ENCODE measurements around the gene EDAR. TPM values are rescaled to one million over a fixed set of nuclear protein-coding genes. Genes with fewer than 3 reads are reported as not detected.

The EDAR gene
- total and polyA plus RNA-seq, 8 donors: 0.93 to 1.1 TPM; not detected in 6

GRCh38 chr2:108967757-108968156, 21.3 kb downstream of the EDAR start:
- no peaks in the 10 kb centered on the region for H3K36me3 ChIP-seq
- H3K27ac ChIP-seq: no peak overlapping the region
- H3K27me3 ChIP-seq: no peaks in the 10 kb centered on the region
- WGBS, 5 donors: 77 to 93% (median 82%) methylated on average over 7 of the region's 7 CpGs
- no peak overlapping the region for H3K4me3 ChIP-seq
- TF ChIP-seq EP300 (IDR thresholded peaks at IDR 0.05): no peak
- peaks cover 0 to 12% (median 0%) of the 10 kb centered on the region in 4 donors for H3K4me1 ChIP-seq
- no peaks in the 10 kb centered on the region for H3K9me3 ChIP-seq
- intact Hi-C loops (cut with DNase I; ENCODE audit: low total_unique reads): no loop called here
- DNase-seq: no peak

GRCh38 chr2:108965540-108966289, 23.3 kb downstream of the EDAR start:
- intact Hi-C loops (cut with DNase I; ENCODE audit: low total_unique reads): no loop called here

GRCh38 chr2:108963057-108963456, 26.0 kb downstream of the EDAR start:
- intact Hi-C loops (cut with DNase I; ENCODE audit: low total_unique reads): no loop called here
- no peak overlapping the region for H3K4me3 ChIP-seq

More at GRCh38 chr2:108965540-108966289, 23.3 kb downstream of the EDAR start:
- no peak for DNase-seq
- no peak overlapping the region for H3K4me3 ChIP-seq
- WGBS, 5 donors: 39 to 75% (median 56%) methylated on average over 3 of the region's 3 CpGs
- no peak overlapping the region for H3K27ac ChIP-seq
- TF ChIP-seq EP300 (IDR thresholded peaks at IDR 0.05) (no peak), CTCF (IDR thresholded peaks at IDR 0.05) (no peak), POLR2A (IDR thresholded peaks at IDR 0.05) (no peak), POLR2AphosphoS5 (IDR thresholded peaks at IDR 0.05) (no peak)
- no peaks in the 10 kb centered on the region for H3K27me3 ChIP-seq
- H3K9me3 ChIP-seq: no peaks in the 10 kb centered on the region
- no peaks in the 10 kb centered on the region for H3K4me1 ChIP-seq
- no peaks in the 10 kb centered on the region for H3K36me3 ChIP-seq

GRCh38 chr2:108961796-108962195, 27.2 kb downstream of the EDAR start:
- WGBS, 5 donors: 91 to 98% (median 95%) methylated on average over 4 of the region's 4 CpGs
- H3K27me3 ChIP-seq: no peaks in the 10 kb centered on the region
- no peak overlapping the region for H3K27ac ChIP-seq
- no peak overlapping the region for H3K4me3 ChIP-seq
- no peaks in the 10 kb centered on the region for H3K9me3 ChIP-seq
- H3K36me3 ChIP-seq: no peaks in the 10 kb centered on the region
- intact Hi-C loops (cut with DNase I; ENCODE audit: low total_unique reads): no loop called here
- TF ChIP-seq POLR2A (IDR thresholded peaks at IDR 0.05) (no peak), EP300 (IDR thresholded peaks at IDR 0.05) (no peak), POLR2AphosphoS5 (IDR thresholded peaks at IDR 0.05) (no peak), CTCF (IDR thresholded peaks at IDR 0.05) (no peak)
- peaks cover 0 to 18% (median 12%) of the 10 kb centered on the region in 4 donors for H3K4me1 ChIP-seq
- no peak for DNase-seq

More at GRCh38 chr2:108963057-108963456, 26.0 kb downstream of the EDAR start:
- no peaks in the 10 kb centered on the region for H3K36me3 ChIP-seq
- H3K27me3 ChIP-seq: no peaks in the 10 kb centered on the region
- peaks cover 0 to 7% (median 3%) of the 10 kb centered on the region in 4 donors for H3K4me1 ChIP-seq
- 95 to 98% (median 96%) methylated on average over 8 of the region's 8 CpGs for WGBS, 5 donors
- no peaks in the 10 kb centered on the region for H3K9me3 ChIP-seq
- no peak for DNase-seq
- TF ChIP-seq POLR2AphosphoS5 (IDR thresholded peaks at IDR 0.05) (no peak), POLR2A (IDR thresholded peaks at IDR 0.05) (no peak), EP300 (IDR thresholded peaks at IDR 0.05) (no peak), CTCF (IDR thresholded peaks at IDR 0.05) (no peak)
- H3K27ac ChIP-seq: no peak overlapping the region

- Histone ChIP-seq H3K9me3 (no peaks in the 10 kb centered on the region), H3K36me3 (no peaks in the 10 kb centered on the region), H3K27me3 (no peaks in the 10 kb centered on the region), H3K27ac (no peak overlapping the region), H3K4me1 (peaks cover 0 to 18% (median 12%) of the 10 kb centered on the region in 4 donors), H3K4me3 (no peak overlapping the region)
- DNase-seq: no peak
- WGBS, 5 donors: 77 to 90% (median 83%) methylated on average over 4 to 5 of the region's 5 CpGs
- intact Hi-C loops (cut with DNase I; ENCODE audit: low total_unique reads): no loop called here
- TF ChIP-seq CTCF (IDR thresholded peaks at IDR 0.05) (no peak), EP300 (IDR thresholded peaks at IDR 0.05) (no peak), POLR2A (IDR thresholded peaks at IDR 0.05) (no peak), POLR2AphosphoS5 (IDR thresholded peaks at IDR 0.05) (no peak)
Observed at GRCh38 chr2:108960006-108960405, 29.0 kb downstream of the EDAR start.

All from stomach (tissue), 9 donors.